ENCODE results near the gene L1TD1.
A peak's percentile ranks its signal among the peaks of the same experiment; 100 is the strongest.
"Not testable (repeated sequence)": the region's sequence is repeated elsewhere in the genome, so short reads cannot be mapped to it uniquely, and the experiment has no call there.

L1TD1 gene, protein sequence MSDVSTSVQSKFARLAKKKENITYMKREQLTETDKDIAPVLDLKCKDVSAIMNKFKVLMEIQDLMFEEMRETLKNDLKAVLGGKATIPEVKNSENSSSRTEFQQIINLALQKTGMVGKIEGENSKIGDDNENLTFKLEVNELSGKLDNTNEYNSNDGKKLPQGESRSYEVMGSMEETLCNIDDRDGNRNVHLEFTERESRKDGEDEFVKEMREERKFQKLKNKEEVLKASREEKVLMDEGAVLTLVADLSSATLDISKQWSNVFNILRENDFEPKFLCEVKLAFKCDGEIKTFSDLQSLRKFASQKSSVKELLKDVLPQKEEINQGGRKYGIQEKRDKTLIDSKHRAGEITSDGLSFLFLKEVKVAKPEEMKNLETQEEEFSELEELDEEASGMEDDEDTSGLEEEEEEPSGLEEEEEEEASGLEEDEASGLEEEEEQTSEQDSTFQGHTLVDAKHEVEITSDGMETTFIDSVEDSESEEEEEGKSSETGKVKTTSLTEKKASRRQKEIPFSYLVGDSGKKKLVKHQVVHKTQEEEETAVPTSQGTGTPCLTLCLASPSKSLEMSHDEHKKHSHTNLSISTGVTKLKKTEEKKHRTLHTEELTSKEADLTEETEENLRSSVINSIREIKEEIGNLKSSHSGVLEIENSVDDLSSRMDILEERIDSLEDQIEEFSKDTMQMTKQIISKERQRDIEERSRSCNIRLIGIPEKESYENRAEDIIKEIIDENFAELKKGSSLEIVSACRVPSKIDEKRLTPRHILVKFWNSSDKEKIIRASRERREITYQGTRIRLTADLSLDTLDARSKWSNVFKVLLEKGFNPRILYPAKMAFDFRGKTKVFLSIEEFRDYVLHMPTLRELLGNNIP

GRCh38 chr1:62194651-62195544 is at the start of gene L1TD1:
L1TD1 (plus strand) TSS chr1:62194849; CDS start chr1:62206629, 11,780 bp downstream.
- DNase-seq (ENCODE audit: low read depth, low spot score): peak; percentile 9

GRCh38 chr1:62159940-62160348 is 34.7 kb upstream of the L1TD1 start:
- no peak for DNase-seq (ENCODE audit: low read depth, low spot score)

- DNase-seq (ENCODE audit: low read depth, low spot score): no peak
These were observed 32.9 kb upstream of the L1TD1 start for GRCh38 chr1:62161711-62162110.

DNA sequence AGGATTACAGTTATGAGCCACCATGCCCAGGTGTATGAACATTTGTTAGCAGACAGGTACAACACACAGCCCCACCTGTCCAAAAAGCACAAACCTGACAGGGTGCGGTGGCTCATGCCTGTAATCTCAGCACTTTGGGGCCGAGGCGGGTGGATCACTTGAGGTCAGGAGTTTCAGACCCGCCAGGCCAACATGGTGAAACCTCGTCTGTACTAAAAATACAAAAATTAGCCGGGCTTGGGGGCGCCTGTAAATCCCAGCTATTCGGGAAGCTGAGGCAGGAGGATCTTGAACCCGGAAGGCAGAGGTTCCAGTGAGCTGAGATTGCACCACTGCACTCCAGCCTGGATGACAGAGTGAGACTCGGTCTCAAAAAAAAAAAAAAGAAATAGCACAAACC is 24.3 kb upstream of the L1TD1 start:
- DNase-seq (ENCODE audit: low read depth, low spot score): not testable (repeated sequence)

GRCh38 chr1:62175568-62176179 is 19.0 kb upstream of the L1TD1 start:
- DNase-seq (ENCODE audit: low read depth, low spot score): peak; percentile 73

DNA sequence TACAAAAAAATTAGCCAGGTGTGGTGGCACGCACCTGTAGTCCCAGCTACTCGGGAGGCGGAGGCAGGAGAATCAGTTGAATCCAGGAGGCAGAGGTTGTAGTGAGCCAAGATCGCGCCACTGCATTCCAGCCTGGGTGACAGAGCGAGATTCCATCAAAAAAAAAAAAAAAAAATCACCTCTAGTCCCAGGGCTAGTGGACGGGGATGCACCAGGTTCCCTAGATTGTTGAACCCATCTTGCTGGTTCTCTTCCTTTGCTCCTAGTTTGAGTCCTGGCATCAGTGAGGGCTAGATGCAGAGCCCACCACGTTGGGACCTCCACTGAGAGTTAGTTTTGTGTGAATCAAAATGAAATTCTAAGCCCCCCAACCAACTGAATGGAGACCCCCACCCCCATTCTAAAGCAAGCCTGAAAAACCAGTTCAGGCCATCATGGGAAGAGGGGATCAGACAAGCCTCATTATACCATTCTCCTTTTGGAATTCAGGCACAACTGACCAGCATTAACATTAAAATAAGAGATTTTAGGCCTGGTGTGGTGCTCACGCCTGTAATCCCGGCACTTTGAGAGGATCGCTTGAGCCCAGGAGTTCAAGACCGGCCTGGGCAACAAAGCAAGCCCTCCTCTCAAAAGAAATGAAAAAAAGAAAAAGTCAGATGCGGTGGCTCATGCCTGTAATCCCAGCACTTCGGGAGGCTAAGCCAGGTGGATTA is 17.9 kb upstream of the L1TD1 start:
- no peak for DNase-seq (ENCODE audit: low read depth, low spot score)

DNA sequence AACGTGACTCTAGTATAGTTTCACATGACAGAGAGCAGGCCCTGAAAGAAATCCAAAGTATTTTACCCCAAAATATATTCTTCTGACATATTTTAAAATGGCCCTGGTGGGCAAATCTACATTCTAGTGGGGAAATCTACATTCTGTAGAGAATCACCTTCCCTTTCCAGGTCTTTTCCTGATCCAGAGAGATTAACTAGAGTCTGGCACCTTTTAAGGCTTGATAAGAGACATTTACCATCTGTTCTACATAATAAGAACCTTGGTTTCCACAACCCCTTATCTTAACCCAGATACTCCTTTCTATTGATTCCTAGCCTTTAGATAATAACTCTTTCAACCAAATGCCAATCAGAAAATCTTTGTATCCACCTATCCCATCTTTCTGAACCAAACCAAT is 17.0 kb upstream of the L1TD1 start:
- DNase-seq (ENCODE audit: low read depth, low spot score): no peak

DNA sequence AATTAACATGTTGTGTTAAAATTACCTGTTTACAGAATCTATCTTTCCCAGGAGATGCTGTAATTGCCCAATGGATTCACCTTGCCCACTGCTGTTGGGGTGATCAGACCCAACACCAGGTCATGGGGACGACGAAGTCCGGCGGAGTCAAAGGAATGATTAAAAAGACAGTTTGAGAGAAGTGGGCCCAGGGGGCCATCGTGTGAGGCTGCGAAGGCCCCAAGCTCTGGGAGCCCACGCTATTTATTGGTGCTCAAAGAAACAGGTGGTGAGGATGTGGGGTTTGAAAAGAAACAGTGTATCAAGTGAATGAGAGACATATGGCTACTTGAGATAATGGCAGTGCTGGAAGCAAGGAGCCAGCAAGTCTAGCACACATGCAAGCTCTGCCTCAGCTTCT is 16.3 kb upstream of the L1TD1 start:
- DNase-seq (ENCODE audit: low read depth, low spot score): no peak

- not testable (repeated sequence) for DNase-seq (ENCODE audit: low read depth, low spot score)
These were observed 14.6 kb upstream of the L1TD1 start for GRCh38 chr1:62180054-62180453.

DNA sequence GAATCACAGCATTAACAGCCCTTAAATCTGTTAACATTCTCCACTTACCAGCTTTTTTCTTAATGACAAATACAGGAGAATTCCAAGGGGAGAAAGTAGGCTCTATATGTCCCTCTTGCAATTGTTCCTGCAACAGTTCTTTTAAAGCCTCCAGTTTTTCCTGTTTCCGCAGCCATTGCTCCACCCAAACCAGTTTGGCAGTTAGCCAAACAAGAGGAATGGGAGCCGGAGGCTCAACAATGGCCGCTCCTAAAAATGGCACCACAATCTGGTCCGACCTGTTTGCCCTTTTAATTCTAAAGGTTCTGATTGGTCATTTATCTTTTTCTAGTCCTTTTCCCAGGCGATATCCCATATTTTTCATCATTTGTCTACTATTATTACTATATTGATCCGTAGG is 14.0 kb upstream of the L1TD1 start:
- no peak for DNase-seq (ENCODE audit: low read depth, low spot score)

GRCh38 chr1:62181532-62181931 is 13.1 kb upstream of the L1TD1 start:
- no peak for DNase-seq (ENCODE audit: low read depth, low spot score)

- not testable (repeated sequence) for DNase-seq (ENCODE audit: low read depth, low spot score)
These were observed 12.5 kb upstream of the L1TD1 start for GRCh38 chr1:62182157-62182556.

DNA sequence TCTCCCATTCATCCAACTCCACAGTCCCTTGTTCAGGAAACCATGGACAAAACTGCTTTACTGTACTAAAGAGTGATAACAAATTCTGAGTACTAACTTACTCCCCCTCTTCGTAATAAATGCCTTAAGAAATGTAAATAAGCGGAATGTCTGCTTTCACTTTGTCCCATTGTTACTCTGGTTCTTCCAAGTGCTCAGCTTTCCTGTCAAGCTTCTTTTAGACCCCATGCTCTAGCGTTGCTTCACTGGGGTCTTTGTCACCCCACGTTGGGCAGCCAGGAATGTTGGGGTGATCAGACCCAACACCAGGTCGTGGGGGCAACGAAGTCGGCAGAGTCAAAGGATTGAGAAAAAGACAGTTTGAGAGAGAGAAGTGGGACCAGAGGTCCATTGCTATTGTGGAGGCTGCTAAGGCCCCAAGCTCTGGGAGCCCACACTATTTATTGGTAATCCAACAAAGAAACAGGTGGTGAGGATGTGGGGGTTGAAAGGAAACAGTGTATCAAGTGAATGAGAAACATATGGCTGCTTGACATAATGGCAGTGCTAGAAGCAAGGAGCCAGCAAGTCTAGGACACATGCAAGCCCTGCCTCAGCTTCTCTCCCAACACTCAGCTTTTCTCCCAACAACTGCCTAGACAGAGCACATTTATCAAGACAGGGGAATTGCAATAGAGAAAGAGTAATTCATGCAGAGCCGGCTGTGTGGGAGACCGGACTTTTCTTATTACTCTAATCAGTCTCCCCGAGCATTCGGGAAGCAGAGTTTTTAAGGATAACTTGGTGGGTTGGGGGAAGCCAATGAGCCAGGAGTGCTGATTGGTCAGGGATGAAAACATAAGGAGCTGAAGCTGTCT is 11.3 kb upstream of the L1TD1 start:
- not testable (repeated sequence) for DNase-seq (ENCODE audit: low read depth, low spot score)

GRCh38 chr1:62184336-62184735 is 10.3 kb upstream of the L1TD1 start:
- no peak for DNase-seq (ENCODE audit: low read depth, low spot score)

- not testable (repeated sequence) for DNase-seq (ENCODE audit: low read depth, low spot score)
These were observed 9.4 kb upstream of the L1TD1 start for GRCh38 chr1:62185233-62185632.

DNA sequence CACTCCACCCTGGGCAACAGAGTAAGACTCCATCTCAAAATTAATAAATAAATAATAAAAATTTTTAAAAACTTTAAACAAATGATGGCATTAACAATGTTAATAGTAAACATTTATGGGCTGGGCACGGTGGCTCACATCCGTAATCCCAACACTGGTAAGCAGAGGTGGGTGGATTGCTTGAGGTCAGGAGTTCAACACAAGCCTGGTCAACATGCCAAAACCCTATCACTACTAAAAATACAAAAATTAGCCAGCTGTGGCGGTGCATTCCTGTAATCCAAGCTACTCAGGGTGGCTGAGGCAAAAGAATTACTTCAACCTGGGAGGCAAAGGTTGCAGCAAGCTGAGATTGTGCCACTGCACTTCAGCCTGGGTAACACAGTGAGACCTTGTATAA is 9.0 kb upstream of the L1TD1 start:
- DNase-seq (ENCODE audit: low read depth, low spot score): no peak

- DNase-seq (ENCODE audit: low read depth, low spot score): no peak
These were observed 7.1 kb upstream of the L1TD1 start for GRCh38 chr1:62187548-62187947.

GRCh38 chr1:62188111-62188510 is 6.5 kb upstream of the L1TD1 start:
- no peak for DNase-seq (ENCODE audit: low read depth, low spot score)

DNA sequence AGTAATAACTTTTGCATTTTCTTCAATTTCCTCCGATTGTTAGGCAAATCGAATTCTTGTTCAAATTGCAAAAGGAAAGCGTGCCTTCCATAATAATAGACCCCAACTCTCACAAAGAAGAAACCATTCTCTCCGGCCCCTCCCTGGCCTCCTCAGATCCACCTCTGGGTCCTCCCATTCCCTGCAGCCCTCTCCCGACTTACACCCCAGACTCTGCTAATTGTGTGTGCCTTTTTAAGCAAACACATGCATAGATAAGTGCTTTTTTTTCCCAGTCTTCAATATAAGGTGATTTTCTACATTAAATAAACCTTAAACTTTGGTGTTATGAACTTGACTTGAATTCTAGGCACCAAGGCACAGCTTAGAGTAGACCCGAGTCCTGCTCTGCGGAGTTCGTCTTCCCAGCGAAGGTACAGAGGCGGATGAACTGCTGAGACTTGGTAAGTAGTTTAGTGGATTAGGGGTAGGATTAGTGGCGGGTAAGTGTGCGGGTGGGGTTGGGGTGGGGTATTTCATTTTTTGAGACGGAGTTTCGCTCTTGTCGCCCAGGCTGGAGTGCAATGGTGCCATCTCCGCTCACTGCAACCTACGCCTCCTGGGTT is 1.5 kb downstream of the L1TD1 start:
- no peak for DNase-seq (ENCODE audit: low read depth, low spot score)

All from astrocyte of the hippocampus (primary cell).